GM19328 (cell line): Measurements from ENCODE around the gene DLGAP5.

Experiments
- ATAC-seq: cut with Tn5 transposase; IDR thresholded peaks from one replicate; pipeline ENCODE4 v1.9.1; 2021; ENCODE audit warnings: mild to moderate bottlenecking, moderate library complexity; ENCODE audit not compliant: unreplicated experiment

The DLGAP5 gene

GRCh38 chr14:55130196-55130550 is 61.2 kb downstream of the DLGAP5 start:
- no peak for ATAC-seq

GRCh38 chr14:55129428-55130195 is 61.8 kb downstream of the DLGAP5 start:
- ATAC-seq = peak; percentile 64

DNA sequence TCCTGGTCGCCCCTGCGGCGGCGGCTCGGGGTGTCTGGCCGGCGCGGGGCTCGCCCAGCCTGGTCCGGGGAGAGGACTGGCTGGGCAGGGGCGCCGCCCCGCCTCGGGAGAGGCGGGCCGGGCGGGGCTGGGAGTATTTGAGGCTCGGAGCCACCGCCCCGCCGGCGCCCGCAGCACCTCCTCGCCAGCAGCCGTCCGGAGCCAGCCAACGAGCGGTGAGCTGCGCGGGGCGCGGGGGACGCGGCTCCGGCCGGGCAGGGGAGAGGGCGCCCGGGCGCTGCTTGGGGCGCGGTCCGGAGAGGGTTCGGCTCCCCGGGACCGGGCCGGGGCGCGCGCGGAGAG is 62.3 kb downstream of the DLGAP5 start, which contains the start of gene LGALS3:
Gene LGALS3, plus strand, starts transcription at position 167 of the 342 bp plus-strand sequence. CDS start 8,122 bp downstream, outside the sequence.
- peak; percentile 71 for ATAC-seq

DNA sequence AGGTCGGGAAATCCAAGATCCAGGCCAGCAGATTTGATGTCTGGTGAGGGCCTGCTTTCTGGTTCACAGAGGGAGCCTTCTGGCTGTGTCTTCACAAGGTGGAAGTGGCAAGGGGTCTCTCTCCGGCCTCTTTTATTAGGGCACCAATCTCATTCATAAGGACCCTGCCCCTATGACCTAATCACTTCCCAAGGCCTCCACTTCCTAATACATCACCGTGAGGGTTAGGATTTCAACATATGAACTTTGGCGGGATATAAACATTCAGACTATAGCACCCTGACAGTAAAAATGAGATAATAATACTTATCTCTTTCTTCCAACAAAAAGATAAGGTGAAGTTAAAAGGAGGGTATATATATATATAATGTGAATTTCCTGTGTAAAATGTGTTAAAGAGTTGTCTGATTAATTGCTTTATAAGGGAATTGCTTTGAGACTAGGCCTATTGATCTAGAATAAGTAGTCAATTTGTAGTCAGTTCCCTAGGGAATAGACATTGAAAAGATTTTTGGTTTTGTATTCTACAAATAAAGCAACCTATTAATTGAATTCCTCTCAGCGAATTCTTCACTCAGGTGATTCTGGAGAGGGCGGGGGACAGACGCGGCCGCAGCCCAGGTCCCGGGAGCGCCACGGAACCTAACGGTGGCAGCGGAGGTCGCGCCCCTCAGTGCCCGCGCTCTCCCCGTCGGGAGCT is 62.8 kb downstream of the DLGAP5 start:
- ATAC-seq = no peak

- ATAC-seq = no peak
Observed at GRCh38 chr14:55127460-55127951, 63.9 kb downstream of the DLGAP5 start.

DNA sequence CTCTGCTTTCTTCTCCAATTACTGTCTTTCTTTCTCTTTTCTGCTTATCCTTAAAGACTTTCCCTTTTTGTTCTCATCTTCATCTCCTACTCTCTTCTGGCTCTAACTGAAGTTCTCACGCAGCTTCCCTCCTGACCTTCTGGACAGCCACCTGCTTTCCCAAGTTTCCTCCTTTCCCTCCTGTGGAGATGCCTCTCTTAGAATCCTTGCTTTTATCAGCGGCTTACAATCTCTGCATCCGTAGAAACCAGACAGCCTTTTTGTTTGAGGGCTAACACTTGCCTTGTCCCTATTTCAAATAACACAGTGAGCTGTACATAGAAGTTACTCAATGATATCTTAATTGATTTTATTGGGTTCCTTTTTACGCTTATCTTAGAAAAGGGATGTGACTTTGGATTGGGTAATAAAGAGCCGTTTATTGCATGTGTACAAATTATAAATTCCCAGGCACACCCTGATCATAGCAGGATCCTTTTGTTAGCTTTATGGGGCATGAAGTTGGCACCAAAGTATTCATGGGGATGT is 64.4 kb downstream of the DLGAP5 start:
- no peak for ATAC-seq

- no peak for ATAC-seq
Observed at GRCh38 chr14:55126034-55126433, 65.4 kb downstream of the DLGAP5 start.

DNA sequence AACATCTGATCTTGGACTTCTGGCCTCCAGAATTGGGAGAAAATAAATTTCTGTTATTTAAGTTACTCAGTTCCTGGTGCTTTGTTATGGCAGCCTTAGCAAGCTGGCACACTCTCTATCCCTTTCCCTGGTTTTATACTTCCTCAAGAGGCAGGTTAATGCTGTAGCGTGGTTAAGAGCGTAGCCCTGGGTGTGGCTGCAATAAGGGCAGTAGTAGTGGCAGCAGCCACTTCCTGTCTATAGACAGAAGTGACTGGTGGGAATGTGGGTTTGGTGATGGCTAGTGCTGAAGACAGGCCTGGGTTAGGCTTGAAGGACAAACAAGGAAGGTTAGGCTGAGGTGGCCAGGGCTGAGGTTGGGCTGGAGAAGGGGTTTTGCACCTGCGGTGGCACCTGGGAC is 66.0 kb downstream of the DLGAP5 start:
- ATAC-seq = no peak

GRCh38 chr14:55124774-55125386 is 66.5 kb downstream of the DLGAP5 start:
- ATAC-seq = no peak

GRCh38 chr14:55123852-55124639 is 67.3 kb downstream of the DLGAP5 start:
- ATAC-seq = no peak

DNA sequence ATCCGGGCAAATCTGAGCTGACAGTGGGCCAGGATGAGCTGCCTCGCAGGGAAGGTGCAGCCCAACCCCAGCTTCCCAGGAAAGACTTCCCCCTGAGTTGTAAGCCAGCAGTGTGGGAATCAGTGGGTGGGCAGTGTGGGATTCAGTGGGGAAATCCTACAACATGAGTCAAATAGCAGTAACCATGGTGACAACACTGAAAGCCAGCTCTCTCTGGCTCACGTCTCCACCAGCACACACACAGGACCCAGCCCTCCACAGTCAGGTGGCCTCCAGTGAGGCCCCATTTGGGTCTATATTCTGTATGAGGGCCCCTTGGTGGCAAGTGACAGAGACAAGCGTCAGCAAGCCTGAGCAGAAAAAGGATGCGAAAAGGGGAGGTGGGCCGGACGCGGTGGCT is 68.3 kb downstream of the DLGAP5 start:
- no peak for ATAC-seq

- ATAC-seq = no peak
Observed at GRCh38 chr14:55122440-55122986, 68.9 kb downstream of the DLGAP5 start.

DNA sequence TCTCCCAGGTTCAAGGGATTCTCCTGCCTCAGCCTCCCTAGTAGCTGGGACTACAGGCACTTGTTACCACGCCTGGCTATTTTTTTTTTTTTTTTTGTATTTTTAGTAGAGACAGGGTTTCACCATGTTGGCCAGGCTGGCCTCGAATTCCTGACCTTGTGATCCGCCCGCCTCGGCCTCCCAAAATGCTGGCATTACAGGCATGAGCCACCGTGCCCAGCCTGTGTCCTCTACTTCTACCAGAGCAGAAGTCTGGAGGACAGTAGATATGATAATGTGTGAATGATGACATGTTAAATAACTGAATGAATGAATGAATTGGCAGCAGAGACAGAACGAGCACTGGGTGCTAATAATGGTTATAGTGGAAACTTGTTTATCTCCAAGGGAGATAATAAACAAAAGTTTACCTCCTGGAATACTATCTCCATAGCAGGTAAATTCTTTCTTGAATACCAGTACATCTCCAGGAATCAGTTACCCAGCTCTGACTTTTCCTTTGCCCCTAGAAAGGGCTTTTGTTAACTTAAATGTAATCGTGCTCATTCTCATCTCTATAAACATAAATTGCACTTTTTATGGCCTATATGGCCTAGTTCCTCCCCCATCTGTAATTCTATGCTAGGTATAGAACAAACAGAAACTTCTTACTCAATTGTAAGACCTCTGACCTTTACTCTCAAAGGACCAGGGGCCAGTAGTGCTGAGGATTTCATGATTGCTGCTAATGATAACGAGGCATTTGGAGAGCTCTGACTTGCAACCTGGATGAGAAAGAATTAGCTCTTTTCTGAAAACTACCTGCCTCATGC is 69.6 kb downstream of the DLGAP5 start:
- no peak for ATAC-seq

DNA sequence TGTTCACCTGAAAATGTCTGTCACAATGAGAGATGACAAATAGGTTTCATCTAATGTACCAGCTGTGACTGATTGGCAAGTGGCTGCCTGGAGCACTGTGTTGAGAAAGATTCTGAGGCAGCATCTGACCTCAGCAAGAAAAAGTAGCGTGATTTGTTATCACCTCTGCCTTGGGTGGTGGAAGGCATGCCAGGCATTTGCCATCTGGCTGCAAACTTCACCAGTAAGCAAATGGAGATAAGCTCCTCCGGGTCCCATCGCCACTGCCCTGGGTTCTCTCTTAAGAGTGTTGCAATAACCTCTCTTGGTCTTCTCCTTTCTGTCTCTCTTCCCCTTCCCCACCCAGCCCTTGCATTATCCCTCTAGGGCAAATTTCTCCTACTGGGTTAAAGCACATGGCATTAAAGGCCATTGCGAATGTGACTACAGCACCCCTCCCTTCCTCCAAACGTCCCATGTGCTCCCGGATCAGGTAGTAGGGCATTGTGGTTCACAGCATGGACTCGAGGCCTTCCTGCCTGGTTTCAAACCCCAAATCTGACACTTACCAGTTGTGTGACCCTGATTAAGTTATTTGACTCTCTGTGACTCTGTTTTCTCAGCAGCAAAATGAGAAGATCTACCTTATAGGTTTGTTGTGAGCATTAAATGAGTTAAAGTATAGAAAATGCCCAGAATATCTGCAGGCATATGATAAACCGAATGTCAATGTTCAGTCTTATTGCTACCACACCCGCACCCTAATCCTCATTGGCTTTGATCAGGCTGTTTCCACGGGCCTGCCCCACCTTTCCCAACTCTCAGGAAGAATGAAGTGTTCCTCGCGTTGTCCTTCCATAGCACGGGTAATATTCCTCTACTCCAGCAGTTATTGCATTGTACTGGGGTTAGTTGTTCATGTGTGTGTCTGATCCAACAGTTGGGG is 70.6 kb downstream of the DLGAP5 start:
- no peak for ATAC-seq

DNA sequence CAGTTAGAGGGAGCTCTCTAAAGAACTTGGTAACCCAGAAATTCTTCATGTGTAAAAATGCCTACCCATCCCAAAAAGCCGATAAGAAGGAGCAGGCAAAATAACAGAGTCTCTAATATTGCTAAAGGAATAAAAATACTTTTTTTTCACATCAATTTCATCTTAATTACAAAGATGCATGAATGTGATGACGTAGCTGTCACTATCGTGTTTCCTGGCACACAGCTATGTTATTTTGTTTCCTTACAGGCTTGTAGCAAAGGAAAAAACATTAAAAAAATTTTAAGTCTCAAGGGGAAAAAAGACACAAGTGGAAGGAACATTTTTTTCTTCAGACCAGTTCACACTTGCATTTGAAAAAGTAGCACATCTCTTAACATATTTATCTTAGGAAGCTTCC is 72.6 kb downstream of the DLGAP5 start:
- ATAC-seq = no peak

DNA sequence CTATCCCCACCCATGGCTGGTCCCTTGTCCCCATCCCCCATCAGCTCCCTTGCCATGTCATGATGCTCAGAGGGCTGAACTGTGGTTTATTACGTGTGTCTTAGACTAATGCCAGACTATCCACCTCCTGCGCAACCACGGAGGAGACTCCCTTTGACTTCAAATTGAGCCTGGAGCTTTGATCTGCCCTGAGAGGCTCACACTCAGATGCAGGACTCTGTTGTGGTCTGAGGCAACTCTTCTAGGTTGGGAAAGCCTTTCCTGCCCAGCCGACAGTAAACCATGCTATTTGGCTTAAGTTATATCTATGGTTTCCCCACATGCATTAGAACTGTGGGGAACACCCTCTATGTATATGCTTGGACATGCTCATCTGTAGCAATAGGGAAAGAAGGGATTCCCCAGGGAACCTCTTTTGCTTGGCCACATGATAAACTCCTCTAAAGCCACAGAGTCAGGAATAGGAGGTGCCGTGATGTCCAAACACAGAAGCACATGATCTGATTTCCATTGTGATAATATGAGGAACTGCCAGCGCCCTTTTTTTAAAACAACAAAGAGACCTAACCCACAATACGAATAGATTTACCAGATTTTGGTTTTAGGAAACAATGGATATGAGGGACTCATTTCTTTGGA is 73.5 kb downstream of the DLGAP5 start:
- ATAC-seq = no peak

GRCh38 chr14:55116246-55117030 is 74.9 kb downstream of the DLGAP5 start:
- no peak for ATAC-seq
